ENCODE measurements around the gene LRCH4.

GRCh38 chr7:100574362-100575205, 11.3 kb downstream of the LRCH4 start:
- TF ChIP-seq CTCF (IDR thresholded peaks at IDR 0.05; ENCODE audit: low read depth, low read length), result no peak
- no peak for TF ChIP-seq EZH2phosphoT487 (IDR thresholded peaks at IDR 0.05; ENCODE audit: low read depth)

Data from OCI-LY3 (cell line).